ENCODE data around the gene HTR4.
A peak's percentile ranks its signal among the peaks of the same experiment; 100 is the strongest.

The HTR4 gene

GRCh38 chr5:148623101-148623500, 31.2 kb downstream of the HTR4 start:
- Histone ChIP-seq H3K9ac (ENCODE audit: low read length) (no peak overlapping the region), H3K79me2 (ENCODE audit: low read length) (no peaks in the 10 kb centered on the region), H4K20me1 (ENCODE audit: insufficient read depth, low read length) (no peaks in the 10 kb centered on the region), H3K27ac (ENCODE audit: low read length) (no peak overlapping the region), H3K9me2 (replicated peaks; ENCODE audit: insufficient read depth, low read length) (no peaks in the 10 kb centered on the region), H3K27me3 (replicated peaks; ENCODE audit: insufficient read depth, low read length) (no peaks in the 10 kb centered on the region), H3F3A (ENCODE audit: insufficient read depth, low read length) (no peaks in the 10 kb centered on the region), H2AFZ (ENCODE audit: low read length) (no peak overlapping the region), H3K4me2 (ENCODE audit: low read depth, low read length) (no peak overlapping the region), H3K9me3 (replicated peaks; ENCODE audit: insufficient read depth, low read length) (no peaks in the 10 kb centered on the region), H3K36me3 (replicated peaks; ENCODE audit: insufficient read depth, low read length) (no peaks in the 10 kb centered on the region), H3K4me3 (ENCODE audit: low read length) (no peak overlapping the region), H3K4me1 (ENCODE audit: low read length) (peaks cover 12% of the 10 kb centered on the region)
- no peak for TF ChIP-seq EZH2phosphoT487 (IDR thresholded peaks at IDR 0.05; ENCODE audit: low read length)
- no peak for TF ChIP-seq CTCF (IDR thresholded peaks at IDR 0.05; ENCODE audit: low read length)
- TF ChIP-seq EZH2 (optimal IDR thresholded peaks at IDR 0.05; ENCODE audit: low read depth, low read length), result no peak
- DNase-seq, result no peak

- Histone ChIP-seq H3K27me3 (replicated peaks; ENCODE audit: insufficient read depth, low read length) (no peaks in the 10 kb centered on the region), H3K4me3 (ENCODE audit: low read length) (no peak overlapping the region)
Observed at GRCh38 chr5:148620696-148621095, 33.6 kb downstream of the HTR4 start.

DNA sequence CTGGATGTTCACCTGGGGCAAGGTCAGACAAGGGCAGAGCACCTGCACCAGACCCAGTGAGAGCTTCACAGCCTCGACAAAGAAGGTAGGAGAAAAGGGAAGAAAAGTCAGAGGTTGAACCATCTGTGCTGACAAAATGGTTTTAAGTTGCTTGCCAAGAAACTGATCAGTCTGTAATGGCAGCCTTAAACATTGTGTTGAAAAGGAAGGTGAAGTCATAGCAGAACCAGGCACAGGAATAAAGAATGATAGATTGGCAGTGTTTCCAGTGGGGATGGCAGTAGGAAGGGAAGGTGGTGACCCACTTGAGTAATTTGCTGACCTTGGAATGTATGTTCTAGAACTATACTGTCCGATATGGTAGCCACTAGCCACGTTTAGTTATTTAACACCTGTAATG, 34.2 kb downstream of the HTR4 start:
- Histone ChIP-seq H3K4me1 (ENCODE audit: low read length) (peaks cover 12% of the 10 kb centered on the region), H3K36me3 (replicated peaks; ENCODE audit: insufficient read depth, low read length) (no peaks in the 10 kb centered on the region), H3K9me2 (replicated peaks; ENCODE audit: insufficient read depth, low read length) (no peaks in the 10 kb centered on the region), H3F3A (ENCODE audit: insufficient read depth, low read length) (no peaks in the 10 kb centered on the region), H3K4me3 (ENCODE audit: low read length) (no peak overlapping the region), H3K79me2 (ENCODE audit: low read length) (no peaks in the 10 kb centered on the region), H3K27ac (ENCODE audit: low read length) (peak overlapping the region; percentile 43; the same call in 1 of the 2 replicates), H3K4me2 (ENCODE audit: low read depth, low read length) (peak overlapping the region; percentile 30; the same call in 1 of the 2 replicates), H3K27me3 (replicated peaks; ENCODE audit: insufficient read depth, low read length) (no peaks in the 10 kb centered on the region), H4K20me1 (ENCODE audit: insufficient read depth, low read length) (no peaks in the 10 kb centered on the region), H2AFZ (ENCODE audit: low read length) (0 out of 2 replicates have a peak overlapping the region, but pooled peaks have one; percentile 14), H3K9ac (ENCODE audit: low read length) (no peak overlapping the region), H3K9me3 (replicated peaks; ENCODE audit: insufficient read depth, low read length) (no peaks in the 10 kb centered on the region)
- TF ChIP-seq CTCF (IDR thresholded peaks at IDR 0.05; ENCODE audit: low read length) (no peak), EZH2 (optimal IDR thresholded peaks at IDR 0.05; ENCODE audit: low read depth, low read length) (no peak), EZH2phosphoT487 (IDR thresholded peaks at IDR 0.05; ENCODE audit: low read length) (no peak)
- DNase-seq, result peak; percentile 33

More at GRCh38 chr5:148620696-148621095, 33.6 kb downstream of the HTR4 start:
- DNase-seq, result peak; percentile 87
- Histone ChIP-seq H4K20me1 (ENCODE audit: insufficient read depth, low read length) (no peaks in the 10 kb centered on the region), H3K9me2 (replicated peaks; ENCODE audit: insufficient read depth, low read length) (no peaks in the 10 kb centered on the region), H3K27ac (ENCODE audit: low read length) (no peak overlapping the region), H3F3A (ENCODE audit: insufficient read depth, low read length) (no peaks in the 10 kb centered on the region), H3K4me1 (ENCODE audit: low read length) (peaks cover 12% of the 10 kb centered on the region), H3K9ac (ENCODE audit: low read length) (no peak overlapping the region), H2AFZ (ENCODE audit: low read length) (no peak overlapping the region), H3K9me3 (replicated peaks; ENCODE audit: insufficient read depth, low read length) (no peaks in the 10 kb centered on the region), H3K36me3 (replicated peaks; ENCODE audit: insufficient read depth, low read length) (no peaks in the 10 kb centered on the region), H3K79me2 (ENCODE audit: low read length) (no peaks in the 10 kb centered on the region), H3K4me2 (ENCODE audit: low read depth, low read length) (no peak overlapping the region)
- TF ChIP-seq EZH2 (optimal IDR thresholded peaks at IDR 0.05; ENCODE audit: low read depth, low read length) (no peak), EZH2phosphoT487 (IDR thresholded peaks at IDR 0.05; ENCODE audit: low read length) (no peak), CTCF (IDR thresholded peaks at IDR 0.05; ENCODE audit: low read length) (no peak)
